ENCODE measurements around the gene FOXE3. TPM values are rescaled to one million over a fixed set of nuclear protein-coding genes. Genes with fewer than 3 reads are reported as not detected.

FOXE3 gene
- total and polyA plus RNA-seq, 4 donors: not detected

- Histone ChIP-seq H3K27me3 (ENCODE audit: control insufficient read depth in 4 of 4, insufficient read depth in 4 of 4, low read length in 3 of 4) (peaks cover 0 to 18% (median 7%) of the 10 kb centered on the region in 4 donors), H3K4me1 (ENCODE audit: control insufficient read depth in 4 of 4, insufficient read depth in 4 of 4, low read length in 3 of 4) (peaks cover 0 to 10% (median 7%) of the 10 kb centered on the region in 4 donors), H3K9ac (ENCODE audit: low read depth in 1 of 2, low read length in 2 of 2) (no peak overlapping the region), H3K4me3 (ENCODE audit: low read depth in 1 of 3, low read length in 3 of 3) (no peak overlapping the region), H3K36me3 (ENCODE audit: control insufficient read depth in 4 of 4, insufficient read depth in 3 of 4, low read depth in 1 of 4, low read length in 3 of 4) (no peaks in the 10 kb centered on the region), H3K9me3 (ENCODE audit: control insufficient read depth in 4 of 4, low read length in 3 of 4) (peaks cover 0 to under 1% (median 0%) of the 10 kb centered on the region in 4 donors), H3K27ac (ENCODE audit: low read depth in 1 of 2, low read length in 2 of 2) (no peak overlapping the region)
- 14% methylated on average over 36 of the region's 36 CpGs for WGBS
- peak; percentile 60 for DNase-seq (ENCODE audit: low spot score)
- TF ChIP-seq FOXA2 (IDR thresholded peaks at IDR 0.05) (no peak), FOXA1 (IDR thresholded peaks at IDR 0.05) (no peak), NR2F2 (IDR thresholded peaks at IDR 0.05) (no peak), JUND (IDR thresholded peaks at IDR 0.05) (no peak), EGR1 (IDR thresholded peaks at IDR 0.05; ENCODE audit: low read depth in 2 of 2) (no peak), REST (IDR thresholded peaks at IDR 0.05) (no peak), RAD21 (IDR thresholded peaks at IDR 0.05) (peak; percentile 87 to 93), TAF1 (conservative IDR thresholded peaks at IDR 0.05) (no peak), GABPA (IDR thresholded peaks at IDR 0.05 in 1 of 2, conservative IDR thresholded peaks at IDR 0.05 in 1 of 2) (no peak), HNF4A (conservative IDR thresholded peaks at IDR 0.05) (peak in 1 of 2 donors; percentile 31), CTCF (IDR thresholded peaks at IDR 0.05; ENCODE audit: low read depth, low read length, missing input control) (peak; percentile 70), RXRA (IDR thresholded peaks at IDR 0.05) (peak; percentile 47 to 59), YY1 (IDR thresholded peaks at IDR 0.05) (no peak), SP1 (IDR thresholded peaks at IDR 0.05) (no peak), HNF4G (IDR thresholded peaks at IDR 0.05) (no peak), ATF3 (IDR thresholded peaks at IDR 0.05) (no peak)
- TF ChIP-seq, protein P1, sequence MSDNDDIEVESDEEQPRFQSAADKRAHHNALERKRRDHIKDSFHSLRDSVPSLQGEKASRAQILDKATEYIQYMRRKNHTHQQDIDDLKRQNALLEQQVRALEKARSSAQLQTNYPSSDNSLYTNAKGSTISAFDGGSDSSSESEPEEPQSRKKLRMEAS (IDR thresholded peaks at IDR 0.05): no peak
- TF ChIP-seq, protein P2, sequence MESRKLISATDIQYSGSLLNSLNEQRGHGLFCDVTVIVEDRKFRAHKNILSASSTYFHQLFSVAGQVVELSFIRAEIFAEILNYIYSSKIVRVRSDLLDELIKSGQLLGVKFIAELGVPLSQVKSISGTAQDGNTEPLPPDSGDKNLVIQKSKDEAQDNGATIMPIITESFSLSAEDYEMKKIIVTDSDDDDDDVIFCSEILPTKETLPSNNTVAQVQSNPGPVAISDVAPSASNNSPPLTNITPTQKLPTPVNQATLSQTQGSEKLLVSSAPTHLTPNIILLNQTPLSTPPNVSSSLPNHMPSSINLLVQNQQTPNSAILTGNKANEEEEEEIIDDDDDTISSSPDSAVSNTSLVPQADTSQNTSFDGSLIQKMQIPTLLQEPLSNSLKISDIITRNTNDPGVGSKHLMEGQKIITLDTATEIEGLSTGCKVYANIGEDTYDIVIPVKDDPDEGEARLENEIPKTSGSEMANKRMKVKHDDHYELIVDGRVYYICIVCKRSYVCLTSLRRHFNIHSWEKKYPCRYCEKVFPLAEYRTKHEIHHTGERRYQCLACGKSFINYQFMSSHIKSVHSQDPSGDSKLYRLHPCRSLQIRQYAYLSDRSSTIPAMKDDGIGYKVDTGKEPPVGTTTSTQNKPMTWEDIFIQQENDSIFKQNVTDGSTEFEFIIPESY (IDR thresholded peaks at IDR 0.05): no peak
Observed at GRCh38 chr1:47449822-47450552, 33.9 kb downstream of the FOXE3 start.
